GM19324 (cell line): ENCODE measurements around the gene LRRN4.
"Not testable (repeated sequence)": the region's sequence is repeated elsewhere in the genome, so short reads cannot be mapped to it uniquely, and the experiment has no call there.

Experiments
- ATAC-seq: cut with Tn5 transposase; IDR thresholded peaks from one replicate; pipeline ENCODE4 v1.9.1; 2021; ENCODE audit warnings: mild to moderate bottlenecking, moderate library complexity; ENCODE audit not compliant: unreplicated experiment, low FRiP score

LRRN4 gene

DNA sequence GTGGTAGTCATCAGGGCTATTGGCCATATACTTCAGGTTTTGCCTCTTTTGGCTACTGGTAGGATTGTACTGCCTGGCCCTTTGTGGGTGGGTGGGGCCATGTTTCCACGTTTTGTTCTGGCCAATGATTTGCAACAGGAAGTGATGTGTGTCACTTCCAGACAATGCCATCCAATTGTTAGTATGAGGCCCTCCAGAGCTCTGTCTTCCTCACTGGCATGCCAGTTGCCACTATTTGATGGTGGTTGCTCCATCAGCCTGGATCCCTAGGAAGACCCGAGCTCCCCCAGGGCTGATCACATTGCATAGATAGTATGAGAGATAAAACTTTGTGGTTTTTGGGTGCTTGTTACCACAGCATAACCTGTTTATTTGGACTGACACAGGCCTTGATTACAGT, 7.7 kb upstream of the LRRN4 start:
- ATAC-seq: no peak

DNA sequence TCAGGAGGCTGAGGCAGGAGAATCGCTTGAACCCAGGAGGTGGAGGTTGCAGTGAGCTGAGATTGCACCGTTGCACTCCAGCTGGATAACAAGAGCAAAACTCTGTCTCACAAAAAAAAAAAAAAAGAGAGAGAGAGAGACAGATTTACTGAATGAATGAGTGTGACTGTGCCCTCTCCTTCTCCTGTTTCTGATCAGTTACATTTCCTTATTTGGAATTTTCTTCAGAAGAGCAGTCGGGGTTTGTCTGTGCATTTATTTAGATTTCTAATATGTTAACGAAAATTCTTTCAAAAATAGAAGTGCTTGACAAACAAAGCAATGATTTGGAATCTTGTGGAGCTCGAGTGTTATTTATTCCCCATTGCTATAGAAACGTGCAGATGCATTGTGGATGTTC, 6.4 kb upstream of the LRRN4 start:
- no peak for ATAC-seq

DNA sequence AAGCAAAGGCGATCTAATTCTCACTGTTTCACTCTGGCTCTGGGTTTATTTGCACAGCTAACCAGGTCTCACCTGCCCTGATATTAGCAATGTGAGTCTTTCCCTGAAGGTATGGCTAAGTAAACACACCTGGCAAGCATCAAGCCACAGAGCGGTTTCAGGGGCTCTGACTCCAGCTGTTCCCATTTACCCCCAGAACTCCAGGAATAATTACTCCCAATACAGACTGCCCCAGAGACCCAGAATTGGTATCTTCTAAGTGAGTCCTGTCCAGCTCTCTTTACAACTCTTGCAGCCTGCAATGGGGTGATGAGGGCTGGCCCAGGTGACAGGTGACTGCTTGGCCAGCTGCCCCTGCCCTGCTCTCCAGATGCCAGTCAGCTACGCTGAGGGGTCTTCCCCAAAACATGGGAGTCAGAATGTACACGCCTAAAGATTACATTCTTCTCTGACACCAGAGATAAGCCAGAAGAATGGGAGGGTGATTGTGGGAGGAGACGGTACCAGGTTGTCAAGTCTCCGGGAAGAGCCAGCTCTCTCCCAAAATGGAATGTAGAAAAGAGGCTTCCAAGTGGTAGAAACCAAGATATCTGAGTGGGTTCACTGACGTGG, 4.9 kb upstream of the LRRN4 start:
- ATAC-seq: no peak

DNA sequence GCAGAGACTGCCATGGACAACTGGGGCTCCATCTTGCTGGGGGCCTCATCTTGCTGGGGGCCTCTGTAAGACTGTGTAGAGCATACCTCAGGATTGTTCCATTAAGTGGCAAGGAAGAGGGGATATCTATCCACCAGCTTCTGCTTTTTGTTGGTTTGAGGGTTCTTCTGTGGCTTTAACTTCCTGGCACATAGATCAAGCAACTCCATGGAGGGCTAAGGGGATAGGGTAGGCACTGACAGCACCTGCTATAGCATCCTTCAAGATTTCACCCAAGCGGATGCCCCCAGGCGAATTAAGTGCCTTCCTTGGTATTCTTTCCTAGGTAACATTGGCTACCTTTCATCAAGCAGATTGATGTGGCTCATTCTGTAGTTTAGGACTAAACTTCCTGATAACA, 3.8 kb upstream of the LRRN4 start:
- no peak for ATAC-seq

DNA sequence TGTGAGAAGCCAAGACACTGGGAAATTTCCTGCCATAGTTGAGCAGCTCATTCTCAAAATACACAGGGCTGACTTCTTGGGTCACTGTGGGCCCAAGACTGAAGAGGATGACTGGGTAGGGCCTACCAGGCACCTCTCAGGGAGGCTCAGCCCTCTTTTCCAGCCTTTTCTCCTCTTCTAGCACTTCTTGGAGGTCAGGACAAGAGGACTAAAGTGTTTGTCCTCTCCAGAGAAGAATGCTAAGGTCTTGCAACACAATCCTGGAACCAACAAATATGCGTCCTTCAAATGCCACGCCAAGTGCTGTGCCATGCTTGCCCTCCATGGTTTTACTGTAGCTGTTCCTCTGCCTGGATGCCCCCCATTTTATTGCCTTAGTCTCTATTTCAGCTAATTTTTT, 3.3 kb upstream of the LRRN4 start:
- ATAC-seq: no peak

DNA sequence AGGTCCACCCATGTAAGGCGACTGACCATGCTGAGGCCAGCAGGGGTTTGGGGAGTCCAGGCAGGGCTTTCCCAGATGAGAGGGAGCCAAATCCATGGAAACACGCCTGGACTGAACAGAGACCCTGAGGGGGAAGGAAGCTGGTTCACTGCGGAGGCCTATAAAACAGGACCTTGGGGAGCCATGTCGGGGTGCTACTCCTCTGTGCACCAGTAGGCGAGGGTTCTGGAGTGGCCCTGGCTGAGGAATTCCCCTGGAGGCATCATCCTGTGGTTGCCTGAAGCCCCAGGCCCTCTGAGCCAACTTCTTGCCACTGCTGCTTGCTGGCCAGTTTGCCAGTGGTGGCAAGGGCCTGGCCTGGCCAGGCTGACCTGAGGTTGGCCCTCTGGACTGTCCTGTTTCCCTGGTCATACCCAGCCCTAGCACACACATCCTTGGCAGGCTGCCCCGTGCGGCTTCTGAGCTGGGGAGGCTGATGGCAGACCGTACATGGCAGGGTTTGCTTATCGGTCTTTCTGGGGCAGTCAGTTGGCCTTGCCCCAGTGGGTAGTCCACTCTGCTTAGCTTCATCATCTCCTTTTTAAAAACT, 2.2 kb upstream of the LRRN4 start:
- ATAC-seq: no peak

DNA sequence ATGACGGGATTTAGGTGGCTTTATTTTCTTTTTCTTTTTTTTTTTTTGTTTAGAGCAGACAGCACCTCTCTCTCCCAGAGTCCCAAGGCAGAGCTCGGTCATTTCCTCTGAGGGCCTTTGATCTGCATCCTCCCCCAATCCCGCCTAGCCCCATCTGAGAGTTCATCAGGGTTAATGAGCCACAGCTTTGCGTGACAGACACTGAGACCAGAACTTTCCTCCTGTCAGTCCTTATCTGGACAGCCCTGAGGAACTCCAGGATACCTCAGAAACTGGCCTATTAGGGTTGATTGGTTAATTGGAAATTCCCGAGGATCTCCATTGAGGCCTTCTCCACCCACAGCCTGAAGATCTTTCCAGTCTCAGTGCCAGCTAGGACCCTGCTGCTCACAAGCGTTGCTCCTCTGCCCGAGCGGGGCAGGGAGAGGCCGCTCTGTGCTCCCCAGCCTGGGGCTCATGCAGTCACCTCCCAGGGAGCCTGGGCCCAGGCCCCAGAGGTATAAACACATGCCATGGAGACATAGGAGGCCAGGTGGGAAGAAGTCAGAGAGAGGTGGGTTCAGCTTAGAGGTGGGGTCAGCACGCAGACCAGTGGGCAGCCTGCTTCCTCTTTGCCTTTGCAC, 1.4 kb upstream of the LRRN4 start:
- ATAC-seq: no peak

DNA sequence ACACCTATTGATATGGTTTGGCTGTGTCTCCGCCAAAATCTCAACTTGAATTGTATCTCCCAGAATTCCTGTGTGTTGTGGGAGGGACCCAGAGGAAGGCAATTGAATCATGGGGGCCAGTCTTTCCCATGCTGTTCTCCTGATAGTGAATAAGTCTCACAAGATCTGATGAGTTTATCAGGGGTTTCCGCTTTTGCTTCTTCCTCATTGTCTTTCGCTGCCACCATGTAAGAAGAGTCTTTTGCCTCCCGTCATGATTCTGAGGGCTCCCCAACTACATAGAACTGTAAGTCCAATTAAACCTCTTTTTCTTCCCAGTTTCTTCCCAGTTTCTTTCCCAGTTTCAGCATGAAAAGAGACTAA, 810 bp upstream of the LRRN4 start:
- ATAC-seq: not testable (repeated sequence)

DNA sequence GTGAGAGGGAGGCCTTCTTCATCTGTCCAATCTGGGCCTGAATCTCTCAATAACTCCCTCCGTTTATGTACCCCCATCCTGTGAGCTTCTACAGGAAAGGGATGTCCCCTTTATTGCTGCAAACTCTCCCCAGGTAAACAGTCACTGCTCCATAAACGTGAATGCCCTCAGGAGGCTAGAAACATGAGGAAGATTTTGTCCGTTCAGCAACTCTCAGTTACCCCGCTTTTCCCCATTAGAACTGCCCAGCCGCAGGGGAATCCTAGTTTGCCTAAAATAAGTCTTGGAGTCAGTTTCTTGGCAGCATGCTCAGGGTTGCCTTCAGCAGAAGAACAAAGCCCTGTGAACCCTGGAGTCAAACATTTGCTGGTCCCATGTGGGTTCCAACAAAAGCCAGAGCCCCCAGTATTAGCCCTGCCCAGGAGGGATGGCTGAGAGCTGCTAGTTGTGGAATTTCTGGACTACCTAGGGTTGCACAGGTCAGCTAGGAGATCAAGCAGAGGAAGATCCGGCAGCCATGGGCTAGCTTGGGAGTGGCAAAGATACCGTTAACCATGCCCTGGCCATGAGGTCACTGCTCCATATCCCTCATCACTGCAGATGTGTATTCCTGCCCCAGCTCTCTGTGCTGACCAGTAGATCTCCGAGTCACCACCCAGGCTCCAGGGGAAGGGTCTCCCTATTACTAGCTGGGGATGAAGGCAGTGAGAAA, 640 bp downstream of the LRRN4 start:
- no peak for ATAC-seq

DNA sequence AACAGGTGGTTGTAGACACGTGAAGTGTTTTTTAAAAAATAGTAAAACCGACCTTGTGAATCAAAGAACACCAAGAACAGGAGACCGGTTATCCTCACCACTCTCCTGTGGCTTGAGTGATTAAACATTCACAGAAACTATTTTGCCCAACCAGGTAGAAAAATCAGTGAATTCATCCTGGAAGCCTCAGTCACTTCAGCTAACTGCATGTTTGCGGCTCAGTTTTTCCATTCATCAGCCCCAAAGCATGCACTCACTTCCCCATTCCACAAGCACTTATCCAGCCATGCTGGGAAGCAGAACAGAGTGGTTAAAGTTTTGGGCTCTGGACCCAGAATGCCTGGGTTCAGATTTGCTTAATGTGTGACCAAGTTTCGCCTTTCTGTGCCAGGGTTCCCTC, 2.4 kb downstream of the LRRN4 start:
- ATAC-seq: no peak

DNA sequence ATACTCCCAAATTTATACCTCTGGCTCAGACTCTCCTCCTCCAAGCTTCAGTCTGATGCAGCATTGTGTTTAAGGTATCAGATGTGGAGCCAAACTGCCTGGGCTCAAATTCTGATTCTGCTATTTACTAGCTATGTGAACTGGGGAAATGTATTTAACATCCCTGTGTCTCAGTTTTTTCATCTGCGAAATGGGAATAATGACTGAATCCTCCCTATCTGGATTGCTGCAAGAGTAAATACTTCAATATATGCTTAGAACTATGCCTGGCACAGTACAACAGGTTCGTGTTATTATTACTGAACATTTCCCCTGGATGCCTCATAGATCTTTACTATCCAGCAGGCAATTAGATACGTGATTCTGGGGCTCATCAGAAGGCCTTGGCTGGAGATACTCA, 5.5 kb downstream of the LRRN4 start:
- no peak for ATAC-seq

DNA sequence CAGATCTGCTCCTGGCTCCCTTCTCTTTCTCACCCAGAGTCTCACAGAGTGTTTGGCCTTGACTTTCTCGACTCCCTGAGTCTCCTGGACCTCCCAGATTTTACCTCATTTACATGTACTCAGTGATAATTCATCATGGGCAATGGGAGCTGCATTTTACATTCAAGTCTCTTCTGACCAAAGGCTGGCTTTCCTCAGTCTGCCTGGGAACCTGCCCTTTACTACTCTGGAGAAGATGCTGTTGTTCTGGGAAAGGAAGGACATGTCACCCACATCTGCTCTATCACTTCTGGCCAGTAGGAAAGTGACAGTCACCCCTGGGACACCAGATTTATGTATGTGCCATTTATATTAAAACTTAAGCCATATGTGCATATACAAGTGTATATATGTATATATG, 7.4 kb downstream of the LRRN4 start:
- no peak for ATAC-seq

DNA sequence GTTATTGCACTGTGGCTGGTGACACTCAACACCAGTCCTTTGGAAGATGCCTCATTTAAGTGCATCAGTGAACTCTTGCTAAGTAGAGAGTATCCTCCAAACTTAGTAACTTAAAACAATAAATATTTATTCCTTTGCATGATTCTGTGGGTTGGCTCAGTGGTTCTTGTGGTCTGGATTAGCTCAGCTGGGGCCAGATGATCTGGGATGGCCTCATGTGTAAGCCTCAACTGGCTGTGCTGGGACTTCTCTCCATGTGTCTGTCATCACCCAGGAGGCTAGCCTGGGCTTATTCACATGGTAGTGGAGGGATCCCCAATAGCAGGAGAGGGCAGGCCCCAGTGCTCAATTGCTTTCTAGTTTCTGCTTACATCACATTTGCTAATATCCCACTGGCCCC, 8.3 kb downstream of the LRRN4 start:
- no peak for ATAC-seq

DNA sequence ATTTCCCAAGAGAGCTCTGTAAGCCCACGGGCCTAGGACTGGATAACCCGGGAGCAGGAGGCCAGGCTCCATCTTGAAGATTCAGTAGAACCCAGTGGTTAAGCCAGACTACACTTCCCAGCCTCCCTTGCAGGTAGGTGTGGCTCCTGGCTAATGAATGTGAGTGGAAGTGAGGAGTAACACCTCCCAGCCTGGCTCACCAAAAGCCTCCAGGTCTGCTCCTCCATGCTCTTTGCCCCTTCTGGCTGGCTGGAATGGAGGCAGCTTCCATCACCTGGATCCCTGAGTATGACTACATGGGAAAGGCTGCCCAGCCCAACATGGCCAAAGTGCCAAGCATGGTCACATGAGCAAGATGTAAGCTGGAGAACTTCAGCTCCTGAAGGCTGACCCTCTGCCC, 9.7 kb downstream of the LRRN4 start:
- ATAC-seq: no peak

DNA sequence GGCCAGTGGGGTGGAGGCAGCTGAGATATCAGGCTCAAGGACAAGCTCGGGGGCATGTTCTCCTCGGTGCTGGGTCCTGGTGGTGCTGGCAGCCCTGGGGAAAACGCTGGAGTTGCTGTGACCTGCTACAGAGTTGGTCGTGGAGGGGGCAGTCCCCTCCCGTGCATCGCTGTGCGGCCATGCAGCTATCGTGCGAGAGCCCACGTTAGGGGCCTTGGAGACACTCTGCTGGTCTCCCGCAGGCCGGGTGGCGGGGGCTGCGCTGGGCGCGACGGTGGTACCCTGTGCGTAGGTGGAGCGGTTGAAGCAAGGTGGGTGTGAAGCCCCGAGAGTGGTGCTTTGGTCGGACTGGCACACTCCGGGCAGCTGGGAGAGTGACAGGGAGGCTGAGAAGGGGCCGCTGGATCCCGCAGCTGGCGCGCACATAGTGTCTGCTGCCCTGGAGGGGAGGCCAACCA, 12.0 kb downstream of the LRRN4 start:
- ATAC-seq: no peak

DNA sequence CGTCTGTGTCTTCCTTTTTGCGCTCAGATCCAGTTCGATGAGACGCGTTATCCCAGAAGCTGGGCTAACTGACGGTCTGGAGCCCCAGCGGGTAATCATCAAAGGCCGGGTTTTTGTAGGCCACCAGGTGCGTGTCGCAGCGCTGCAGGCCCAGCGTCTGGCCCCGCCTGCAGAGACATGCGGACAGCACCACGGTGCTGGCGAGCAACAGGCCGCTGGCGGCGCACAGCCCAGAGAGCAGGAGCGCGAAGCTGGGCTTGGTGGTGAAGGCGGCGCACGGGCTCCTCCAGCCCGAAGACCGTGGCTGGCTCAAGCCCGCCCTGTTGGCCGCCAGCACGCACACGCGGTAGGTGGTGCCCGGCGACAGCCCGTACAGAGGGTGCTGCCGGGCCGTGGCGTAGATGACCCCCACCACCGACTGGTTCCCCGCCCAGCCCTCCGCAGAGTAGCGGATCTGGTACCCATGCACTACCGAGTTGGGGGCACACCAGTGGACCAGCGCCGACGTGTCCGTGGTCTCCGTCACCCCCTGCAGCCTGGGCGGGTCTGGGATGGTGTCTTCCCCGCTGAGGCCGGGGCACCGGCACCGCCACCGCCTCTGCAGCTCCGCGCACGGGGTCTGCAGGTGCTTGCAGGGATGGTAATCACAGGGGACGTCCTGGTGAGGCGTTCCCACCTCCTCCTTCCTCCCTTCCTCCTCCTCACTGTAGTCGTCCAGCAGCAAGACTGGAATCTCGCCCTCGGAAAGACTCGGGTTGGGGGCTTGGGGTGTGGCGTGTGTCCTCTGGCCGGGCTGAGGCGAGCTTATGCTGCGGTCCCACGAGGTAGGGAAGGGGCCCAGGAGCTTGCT, 12.7 kb downstream of the LRRN4 start:
- no peak for ATAC-seq

DNA sequence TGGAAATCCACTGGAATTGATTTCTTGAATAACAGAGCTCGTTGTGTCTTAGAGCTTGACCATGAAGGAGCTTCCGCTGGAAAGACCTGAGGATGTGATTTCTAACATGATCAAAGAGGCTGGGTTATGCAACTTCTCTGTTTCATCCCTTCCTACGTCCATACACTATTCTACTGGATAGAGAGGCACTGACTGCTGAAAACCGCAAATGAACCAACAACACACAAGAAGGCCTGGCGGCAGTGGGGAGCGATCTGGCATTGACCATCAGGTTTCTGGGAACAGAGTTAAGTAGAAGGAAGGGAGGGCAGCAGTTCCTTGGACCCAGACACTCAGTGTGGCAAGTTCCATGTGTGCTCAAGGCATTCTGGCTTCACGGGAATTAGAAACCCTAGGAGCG, 13.3 kb downstream of the LRRN4 start:
- no peak for ATAC-seq

DNA sequence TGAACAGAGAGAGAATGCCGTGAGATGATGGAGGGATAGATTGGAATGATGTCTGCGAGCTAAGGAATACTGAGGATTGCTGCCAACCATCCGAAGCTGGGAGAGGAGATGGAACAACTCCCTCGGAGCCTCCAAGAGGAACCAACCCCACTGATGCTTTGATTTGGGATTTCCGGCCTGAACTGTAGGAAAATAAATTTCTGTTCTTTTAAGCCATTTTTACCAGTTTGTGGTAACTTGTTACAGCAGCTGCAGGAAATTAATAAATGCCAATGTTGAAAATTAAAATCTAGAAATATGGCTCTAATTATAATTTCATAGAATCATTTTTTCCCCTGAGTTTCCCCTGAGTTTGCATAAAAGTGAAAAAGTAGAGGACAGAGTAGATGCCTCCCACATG, 14.1 kb downstream of the LRRN4 start:
- no peak for ATAC-seq

DNA sequence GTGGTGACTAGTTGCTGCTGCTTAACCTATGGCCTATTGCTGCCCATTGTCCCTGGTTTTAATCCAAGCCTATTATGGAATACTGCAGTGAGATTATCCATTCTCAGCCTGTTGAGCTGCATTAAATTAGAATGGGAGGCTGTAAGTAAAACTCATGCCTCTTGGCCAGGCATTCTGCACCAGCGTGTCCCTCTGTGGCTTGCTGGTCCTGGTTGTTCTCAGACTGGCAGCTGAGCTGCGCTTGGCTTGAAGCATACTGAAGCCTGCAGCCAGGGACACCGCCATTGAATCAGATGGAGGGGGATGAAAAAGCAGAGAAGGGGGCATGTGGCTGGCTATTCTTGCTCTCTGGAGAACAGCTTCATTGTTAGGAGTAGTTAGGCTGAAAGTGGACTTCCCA, 15.6 kb downstream of the LRRN4 start:
- no peak for ATAC-seq

DNA sequence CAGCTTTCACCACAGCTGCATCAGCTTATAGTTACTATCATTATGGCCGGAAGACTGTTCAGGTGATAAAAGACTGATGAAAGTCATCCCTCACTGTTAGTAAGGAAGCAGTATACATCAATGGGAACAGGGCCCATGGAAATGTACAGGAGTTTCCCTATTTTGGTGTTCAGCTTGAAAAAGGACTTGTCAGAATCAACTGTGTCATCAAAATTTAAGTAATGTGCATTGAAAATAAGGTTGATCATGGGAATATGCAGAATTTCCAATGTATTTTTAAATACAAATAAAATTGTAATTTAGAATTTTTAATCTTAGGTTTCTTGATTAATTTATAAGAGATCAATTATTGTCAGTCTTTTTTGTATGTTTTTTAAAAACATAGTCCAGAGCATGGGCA, 16.8 kb downstream of the LRRN4 start:
- no peak for ATAC-seq

DNA sequence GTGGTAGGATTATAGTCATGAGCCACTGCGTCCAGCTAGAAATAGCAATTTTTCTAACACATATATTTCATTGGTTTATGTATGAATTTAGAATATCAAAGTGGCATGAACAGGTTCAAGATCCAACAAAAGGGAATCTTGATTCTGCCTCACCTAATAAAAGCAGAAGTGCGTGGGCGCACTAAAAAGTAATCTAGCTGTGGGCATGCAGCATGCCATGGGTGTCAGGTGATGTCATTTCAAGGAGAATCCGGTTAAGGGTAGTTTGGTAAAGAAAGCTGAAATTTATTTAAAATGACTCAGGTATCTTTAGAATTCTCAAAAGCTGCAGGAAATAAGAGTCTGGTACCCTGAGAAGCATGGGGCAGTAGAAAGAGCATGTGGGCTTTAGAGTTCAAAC, 17.6 kb downstream of the LRRN4 start:
- ATAC-seq: no peak
